ENCODE data around the gene NDUFB11. TPM values are rescaled to one million over a fixed set of nuclear protein-coding genes. Genes with fewer than 3 reads are reported as not detected.
"Not testable (repeated sequence)": the region's sequence is repeated elsewhere in the genome, so short reads cannot be mapped to it uniquely, and the experiment has no call there.

Gene NDUFB11
- total RNA-seq, 2 experiments from 2014 or later, result 82.9 to 89.8 TPM

GRCh38 chrX:47143894-47144625, 442 bp downstream of the NDUFB11 start:
- DNase-seq (peak; percentile 41), ATAC-seq (no peak)
- Mint-ChIP-seq H3K4me1 (ENCODE audit: low read depth) (peaks cover 28% of the 10 kb centered on the region), H3K4me3 (peak overlapping the region; percentile 95), H3K27me3 (no peaks in the 10 kb centered on the region), H3K36me3 (ENCODE audit: low read depth) (peaks cover 39% of the 10 kb centered on the region), H3K9me3 (no peaks in the 10 kb centered on the region), H3K27ac (peak overlapping the region; percentile 99)
- POLR2A ChIA-PET, result interaction anchor here (0.6 to 2.3 kb wide), 6 partner anchors 14 to 89 kb away, joined by 3 to 12 read pairs (median 6); partner anchors contain the start of genes CDK16 and USP11
- no peak for TF ChIP-seq CTCF (IDR thresholded peaks at IDR 0.05)
- CTCF ChIA-PET, result interaction anchor here (0.6 to 1.9 kb wide), 7 partner anchors 8 to 701 kb away, joined by 3 to 11 read pairs (median 4); no protein-coding TSS in a partner anchor
- intact Hi-C loops (cut with micrococcal nuclease), result no loop called here

DNA sequence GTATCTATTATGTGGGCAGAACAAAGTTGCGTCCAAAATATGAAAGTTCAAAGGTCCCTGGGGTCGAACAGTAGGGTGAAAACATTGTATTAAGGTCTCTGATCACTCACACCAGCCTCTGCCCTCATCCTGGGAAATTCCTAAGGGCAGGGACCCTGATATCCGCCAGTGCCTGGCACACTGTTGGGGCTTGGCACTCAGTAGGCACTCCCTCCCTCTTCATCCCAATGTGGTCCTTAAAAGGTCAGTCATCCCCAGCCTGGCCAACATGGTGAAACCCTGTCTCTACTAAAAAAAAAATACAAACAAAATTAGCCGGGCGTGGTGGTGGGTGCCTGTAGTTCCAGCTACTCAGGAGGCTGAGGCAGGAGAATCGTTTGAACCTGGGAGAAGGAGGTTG, 6.3 kb downstream of the NDUFB11 start:
- DNase-seq (no peak), ATAC-seq (no peak)
- TF ChIP-seq CTCF (IDR thresholded peaks at IDR 0.05), result no peak
- CTCF ChIA-PET, result no interaction called here
- peaks cover 18% of the 10 kb centered on the region for H3K36me3 Mint-ChIP-seq (ENCODE audit: low read depth)
- no peaks in the 10 kb centered on the region for H3K9me3 Mint-ChIP-seq
- no peak overlapping the region for H3K4me3 Mint-ChIP-seq
- no peak overlapping the region for H3K27ac Mint-ChIP-seq
- no peaks in the 10 kb centered on the region for H3K27me3 Mint-ChIP-seq
- POLR2A ChIA-PET, result no interaction called here
- peaks cover 12% of the 10 kb centered on the region for H3K4me1 Mint-ChIP-seq (ENCODE audit: low read depth)
- intact Hi-C loops (cut with micrococcal nuclease), result no loop called here

- H3K27me3 Mint-ChIP-seq; intact Hi-C loops (cut with micrococcal nuclease); POLR2A ChIA-PET; DNase-seq; ATAC-seq; H3K36me3 Mint-ChIP-seq (ENCODE audit: low read depth); H3K4me1 Mint-ChIP-seq (ENCODE audit: low read depth); H3K27ac Mint-ChIP-seq; H3K9me3 Mint-ChIP-seq; H3K4me3 Mint-ChIP-seq: not testable (repeated sequence)
- CTCF ChIA-PET, result interaction anchor here (2.7 kb wide), 1 partner anchor 9 kb away, joined by 11 read pairs; the partner anchor contains the start of genes NDUFB11 and RBM10
Measured at GRCh38 chrX:47135650-47136049, 8.9 kb downstream of the NDUFB11 start.

DNA sequence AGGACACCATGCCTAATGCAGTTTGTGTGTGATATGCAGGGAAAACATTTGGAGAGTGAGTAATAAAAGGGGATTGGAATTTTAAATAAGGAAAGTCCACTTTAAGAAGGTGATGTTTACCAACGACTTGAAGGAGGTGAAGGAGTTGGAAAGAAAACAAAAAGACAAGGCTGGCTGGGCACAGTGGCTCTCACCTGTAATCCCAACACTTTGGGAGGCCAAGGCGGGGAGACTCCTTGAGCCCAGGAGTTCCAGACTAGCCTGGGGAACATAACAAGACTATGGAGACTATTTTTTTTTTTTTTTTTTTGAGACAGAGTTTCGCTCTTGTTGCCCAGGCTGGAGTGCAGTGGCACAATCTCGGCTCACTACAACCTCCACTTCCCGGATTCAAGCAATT, 11.0 kb downstream of the NDUFB11 start:
- peaks cover 5% of the 10 kb centered on the region for H3K4me1 Mint-ChIP-seq (ENCODE audit: low read depth)
- ChIA-PET POLR2A (no interaction called here), CTCF (no interaction called here)
- H3K4me3 Mint-ChIP-seq, result no peak overlapping the region
- no peaks in the 10 kb centered on the region for H3K27me3 Mint-ChIP-seq
- H3K36me3 Mint-ChIP-seq (ENCODE audit: low read depth), result no peaks in the 10 kb centered on the region
- TF ChIP-seq CTCF (IDR thresholded peaks at IDR 0.05), result no peak
- no peaks in the 10 kb centered on the region for H3K9me3 Mint-ChIP-seq
- intact Hi-C loops (cut with micrococcal nuclease), result no loop called here
- H3K27ac Mint-ChIP-seq, result no peak overlapping the region
- no peak for ATAC-seq
- DNase-seq, result no peak

DNA sequence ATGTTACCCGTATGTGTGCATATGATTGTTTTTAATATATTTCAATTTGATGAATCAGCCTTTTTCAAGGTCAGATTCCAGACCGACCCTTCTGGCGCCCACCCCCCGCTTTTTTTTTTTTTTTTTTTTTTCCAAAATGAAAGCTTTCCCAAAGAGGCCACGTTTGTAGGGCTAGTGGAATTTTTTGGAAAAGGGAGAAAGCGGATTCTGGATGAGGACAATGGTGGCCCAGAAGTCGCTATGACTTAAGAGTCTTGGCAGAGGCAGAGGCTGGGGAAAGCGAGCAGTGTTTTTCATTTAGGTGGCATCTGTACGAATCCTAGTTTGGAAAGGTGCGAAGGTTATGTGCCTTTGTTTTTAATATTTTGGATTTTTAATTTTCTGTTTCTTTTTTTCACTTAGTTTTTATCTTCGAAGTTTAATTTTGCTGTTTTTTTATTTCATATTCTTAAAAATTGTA, 14.6 kb downstream of the NDUFB11 start:
- peak overlapping the region; percentile 96 for H3K4me3 Mint-ChIP-seq
- intact Hi-C loops (cut with micrococcal nuclease), result no loop called here
- POLR2A ChIA-PET, result interaction anchor here (0.7 to 2.3 kb wide), 3 partner anchors 15 to 61 kb away, joined by 4 to 12 read pairs (median 7); partner anchors contain the start of genes NDUFB11 and RBM10
- H3K9me3 Mint-ChIP-seq, result no peaks in the 10 kb centered on the region
- no peak for TF ChIP-seq CTCF (IDR thresholded peaks at IDR 0.05)
- peaks cover 8% of the 10 kb centered on the region for H3K4me1 Mint-ChIP-seq (ENCODE audit: low read depth)
- ATAC-seq (no peak), DNase-seq (no peak)
- H3K27me3 Mint-ChIP-seq, result no peaks in the 10 kb centered on the region
- CTCF ChIA-PET, result interaction anchor here (2.7 kb wide), 1 partner anchor 15 kb away, joined by 11 read pairs; the partner anchor contains the start of genes NDUFB11 and RBM10
- no peaks in the 10 kb centered on the region for H3K36me3 Mint-ChIP-seq (ENCODE audit: low read depth)
- peak overlapping the region; percentile 76 for H3K27ac Mint-ChIP-seq

All from activated CD8-positive, alpha-beta T cell treated with anti-CD3 and anti-CD28 coated beads for 36 hours (primary cell).